UCSD-AML1 (cell line): ENCODE results near the gene PI4KB.
A peak's percentile ranks its signal among the peaks of the same experiment; 100 is the strongest.

ENCODE experiments used
- DNase-seq: peaks from one replicate; lab custom pipeline; 2025; ENCODE audit not compliant: unreplicated experiment; lab: John Stamatoyannopoulos, UW

The PI4KB gene

DNA sequence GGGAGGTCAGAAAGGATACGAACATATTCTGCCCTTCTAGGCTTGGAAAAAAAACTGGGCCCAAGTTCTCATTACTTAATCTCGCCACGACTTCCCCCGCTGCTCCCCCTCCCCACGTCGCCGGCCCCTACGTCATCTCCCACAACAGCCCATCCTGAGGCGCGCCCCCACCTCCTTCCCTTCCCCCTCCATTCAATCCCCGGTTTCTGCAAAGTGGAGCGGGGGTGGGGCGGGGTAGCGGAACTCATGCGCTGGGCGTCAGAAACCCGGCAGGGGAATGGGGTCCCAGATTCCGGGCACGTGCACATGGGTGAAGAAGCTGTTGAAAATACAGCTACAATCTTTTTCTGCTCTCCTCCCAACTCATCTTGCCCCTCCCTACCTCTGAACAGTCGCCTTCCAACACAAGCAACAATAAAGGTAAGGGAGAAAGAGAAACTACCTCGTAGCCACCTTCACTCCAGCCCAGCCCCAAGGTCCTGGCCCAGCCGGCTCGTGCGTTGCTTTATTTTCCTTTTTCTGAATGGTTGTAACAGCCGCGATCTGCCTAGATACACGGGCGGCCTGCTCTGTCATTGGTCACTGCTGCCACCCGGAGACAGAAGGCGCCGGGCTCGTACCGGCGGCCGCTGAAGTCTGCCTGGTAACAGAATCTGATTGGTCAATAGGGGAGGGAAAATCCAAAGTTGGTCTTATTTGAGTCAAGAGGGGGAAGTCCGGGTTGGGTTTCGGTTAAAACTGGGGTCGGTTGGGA, 19.7 kb upstream of the PI4KB start, which contains the start of gene RFX5:
Gene RFX5 (minus strand): TSS at position 484 of the 754 bp plus-strand sequence. CDS start 932 bp downstream, outside the sequence.
- DNase-seq, result peak; percentile 94

DNA sequence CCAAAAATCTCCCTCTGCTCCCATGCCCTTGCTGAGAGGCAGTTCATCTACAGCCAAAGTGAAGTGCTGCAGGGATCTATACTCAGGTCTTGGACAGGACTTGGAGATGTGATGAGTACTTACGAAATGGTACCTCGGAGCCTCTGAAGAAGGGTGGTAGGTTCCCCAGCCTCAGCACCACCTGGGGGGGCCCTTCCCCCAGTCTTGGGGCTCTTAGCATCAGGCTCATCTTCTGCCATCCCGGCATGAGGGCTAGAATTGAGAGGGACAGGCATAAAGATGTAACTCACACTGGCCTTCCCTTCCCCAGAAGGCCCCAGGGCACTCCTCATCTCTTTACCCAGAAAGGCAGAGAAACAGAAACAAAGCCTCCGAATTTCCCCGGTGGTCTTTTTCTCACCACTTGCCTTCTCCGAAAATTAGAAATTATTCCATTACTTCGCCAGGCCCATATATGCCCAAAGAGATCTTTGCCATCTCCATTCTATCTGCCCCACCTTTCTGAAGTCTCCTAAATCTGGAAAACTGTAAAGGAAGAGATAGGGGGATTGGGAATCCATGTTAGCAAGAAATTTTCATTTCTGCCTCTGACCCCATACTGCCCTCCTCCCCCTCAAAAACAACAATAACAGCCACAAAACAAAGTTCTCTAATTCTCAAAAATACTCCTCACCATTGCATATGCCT, 19.0 kb upstream of the PI4KB start:
- DNase-seq, result no peak

DNA sequence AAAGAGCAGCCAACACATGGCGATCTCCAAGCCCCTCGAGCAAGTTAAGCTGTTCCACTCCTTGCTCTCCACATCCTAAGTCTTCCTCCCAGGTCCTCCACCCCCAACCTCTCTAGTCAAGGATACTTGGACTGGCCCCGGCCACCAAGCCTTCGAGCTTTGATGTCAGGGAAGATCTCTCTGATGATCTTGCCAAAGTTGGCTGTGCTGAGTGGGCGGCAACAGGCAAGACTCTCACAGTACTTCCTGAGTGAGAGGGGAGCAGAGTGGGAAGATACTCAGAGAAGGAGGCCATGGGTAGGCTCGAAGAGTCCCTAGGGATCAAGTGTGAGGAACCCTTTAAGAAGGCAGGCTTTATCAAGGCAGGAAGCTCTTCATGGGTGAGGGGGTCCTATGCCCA, 17.1 kb upstream of the PI4KB start:
- DNase-seq, result no peak

DNA sequence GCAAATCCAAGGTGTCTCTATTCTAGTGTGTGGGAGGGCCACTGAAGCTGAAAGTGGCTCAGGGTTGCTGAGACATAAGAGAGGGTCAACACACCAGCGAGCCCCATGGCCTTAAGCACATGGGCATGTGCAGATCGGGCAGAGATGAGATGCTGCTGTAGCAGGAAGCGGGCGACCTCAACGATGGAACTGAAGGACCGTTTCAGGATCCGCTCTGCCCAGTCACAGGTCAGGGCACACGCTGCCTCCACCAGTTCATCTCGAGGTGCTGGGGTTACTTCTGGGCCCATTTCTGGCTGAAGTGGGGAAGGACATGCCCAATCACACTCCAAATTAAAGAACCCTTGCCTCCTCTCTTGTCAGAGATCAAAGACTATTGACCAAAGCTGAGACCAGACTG, 16.4 kb upstream of the PI4KB start:
- DNase-seq, result no peak

DNA sequence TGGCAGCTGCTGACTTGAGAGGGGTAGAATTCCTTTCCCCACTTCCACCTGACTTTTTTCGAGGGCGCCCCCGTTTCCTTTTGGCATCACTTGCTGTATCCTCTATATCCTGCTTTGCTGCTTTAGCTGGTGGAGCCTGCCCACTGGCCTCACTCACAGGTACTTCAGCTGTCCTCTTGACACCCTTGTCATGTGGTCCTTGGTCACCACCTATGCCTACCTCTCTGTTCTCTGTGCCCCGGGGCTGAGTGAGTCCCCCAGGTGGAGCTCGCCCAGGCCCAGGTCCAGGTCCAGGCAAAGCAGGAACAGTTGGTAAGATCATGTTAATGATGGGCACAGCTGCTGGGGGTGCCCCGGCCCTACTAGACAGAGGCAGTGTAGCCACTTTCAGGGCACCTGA, 15.4 kb upstream of the PI4KB start:
- no peak for DNase-seq

DNA sequence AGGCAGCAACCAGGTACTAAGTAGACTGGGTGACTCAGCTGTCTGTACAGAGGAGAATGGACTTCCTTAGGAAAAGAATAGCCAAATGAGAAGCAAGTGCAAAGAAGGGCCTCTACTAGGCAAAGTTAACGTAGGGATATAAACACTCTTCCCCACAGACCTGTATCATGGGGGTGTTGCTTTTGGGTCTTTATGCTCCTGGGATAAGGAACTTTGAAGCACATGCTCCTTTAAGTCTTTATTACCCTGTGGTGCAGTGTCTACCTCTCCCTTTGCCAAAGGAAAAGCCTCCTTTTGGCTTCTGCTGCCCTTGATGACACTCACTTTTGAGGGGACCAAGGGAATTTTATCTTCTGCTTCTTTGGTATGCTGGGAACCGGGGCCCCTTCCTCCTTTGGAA, 14.8 kb upstream of the PI4KB start:
- no peak for DNase-seq

DNA sequence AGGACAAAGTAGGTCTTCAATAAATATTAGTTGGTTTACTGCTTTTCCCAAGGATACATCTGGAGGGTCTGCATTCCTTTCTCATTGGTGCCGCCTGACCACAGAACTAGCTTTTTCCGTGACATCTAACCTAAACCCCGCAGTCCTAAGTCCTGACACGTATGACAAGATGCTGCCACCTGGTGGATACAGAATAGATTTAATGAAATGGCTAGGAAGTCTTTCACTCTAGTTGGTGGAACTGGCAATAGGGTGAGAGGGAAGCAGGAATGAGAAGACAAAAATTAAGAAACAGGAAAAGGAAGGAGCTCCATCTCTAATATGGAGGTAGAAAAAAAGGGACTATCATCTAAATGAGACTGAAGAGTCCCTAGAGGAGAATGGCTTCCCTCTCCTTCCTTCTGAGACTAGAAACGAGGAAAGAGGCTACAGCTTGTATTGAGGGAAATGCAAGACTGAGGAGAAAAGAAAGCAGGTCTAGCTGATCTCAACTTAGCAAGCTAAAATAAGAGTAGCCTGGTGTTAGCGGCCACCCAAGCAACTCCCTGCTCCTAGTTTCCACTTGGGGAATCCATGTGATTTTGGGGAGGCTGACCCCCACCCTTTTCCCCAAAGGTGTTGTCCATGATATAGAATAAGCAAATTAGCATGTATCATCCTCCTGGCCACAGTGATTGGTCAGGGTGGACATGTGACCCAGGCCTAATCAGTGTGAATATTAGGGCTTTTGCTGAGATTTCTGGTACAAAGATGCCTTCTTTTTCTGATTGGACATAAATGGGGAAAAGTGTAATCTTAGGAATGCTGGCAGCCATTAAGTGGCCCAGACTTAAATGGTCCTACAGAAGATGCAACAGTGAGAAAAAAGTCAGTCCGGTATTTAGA, 13.9 kb upstream of the PI4KB start:
- DNase-seq, result peak; percentile 23

DNA sequence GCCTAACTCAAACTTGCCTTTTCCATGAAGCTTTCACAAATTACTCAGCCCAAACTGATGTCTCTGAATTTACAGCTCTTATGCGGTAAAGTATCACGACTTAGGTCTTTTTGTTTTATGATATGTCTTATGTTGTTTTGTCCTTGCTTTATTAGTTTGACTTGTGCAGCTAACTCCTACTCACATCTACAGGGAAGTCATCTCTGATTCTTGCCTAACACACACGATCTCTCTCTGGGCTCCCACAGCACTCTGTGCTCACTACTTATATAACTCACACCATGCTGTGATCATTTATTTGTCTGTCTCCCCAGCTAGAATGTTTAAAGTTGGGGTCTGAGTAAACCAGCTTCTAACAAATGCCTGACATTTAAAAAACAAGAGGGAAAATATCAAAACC, 9.3 kb upstream of the PI4KB start:
- DNase-seq, result no peak

DNA sequence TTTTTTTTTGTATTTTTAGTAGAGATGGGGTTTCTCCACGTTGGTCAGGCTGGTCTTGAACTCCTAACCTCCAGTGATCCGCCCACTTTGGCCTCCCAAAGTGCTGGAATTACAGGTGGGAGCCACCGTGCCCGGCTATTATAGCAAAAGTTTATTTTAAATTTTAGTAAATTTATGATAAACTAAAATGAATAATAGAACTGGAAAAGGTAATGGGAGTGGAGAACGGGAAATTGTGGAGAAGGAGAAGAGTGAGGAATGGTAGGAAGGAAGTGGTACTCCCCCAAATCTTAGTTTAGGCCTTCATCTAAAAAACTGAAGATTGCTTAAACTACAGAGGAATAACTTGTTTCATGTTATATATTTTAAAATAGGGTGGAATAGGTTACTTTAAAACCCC, 7.6 kb upstream of the PI4KB start:
- DNase-seq, result no peak

DNA sequence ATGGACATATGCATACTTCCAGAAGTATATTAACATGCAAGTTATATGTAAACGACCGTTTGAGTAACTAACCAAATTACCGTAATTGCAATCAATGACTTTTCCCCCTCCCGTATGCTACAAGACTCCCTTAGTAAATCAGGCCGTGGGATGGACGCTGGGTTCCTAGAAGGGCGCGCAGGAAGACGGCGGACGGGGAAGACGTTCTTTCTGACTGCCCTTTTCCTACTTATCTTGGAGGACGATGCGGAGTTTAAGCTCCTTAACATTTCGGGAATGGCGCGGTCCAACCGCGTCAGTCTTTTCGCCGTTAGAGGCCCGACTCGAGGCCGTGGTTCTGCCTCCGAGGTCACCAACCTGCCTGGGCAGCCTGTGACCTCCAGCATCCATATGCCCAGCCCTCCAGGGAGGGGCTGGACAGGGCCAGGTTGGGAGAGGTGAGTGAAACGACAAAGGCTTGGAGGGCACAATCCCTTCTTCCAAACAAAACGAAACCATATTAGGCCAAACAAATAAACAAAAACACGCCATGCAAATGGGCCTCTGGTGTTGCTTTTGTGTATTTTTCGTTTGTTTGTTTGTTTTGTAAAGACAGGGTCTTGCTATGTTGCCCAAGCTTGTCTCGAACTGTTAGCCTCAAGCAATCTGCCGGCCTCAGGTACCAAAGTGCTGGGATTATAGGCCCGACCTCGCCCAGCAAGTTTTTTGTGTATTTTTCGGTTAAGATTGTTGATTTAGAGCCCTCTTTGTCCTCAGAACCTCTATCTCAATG, 873 bp upstream of the PI4KB start:
- peak; percentile 32 for DNase-seq

DNA sequence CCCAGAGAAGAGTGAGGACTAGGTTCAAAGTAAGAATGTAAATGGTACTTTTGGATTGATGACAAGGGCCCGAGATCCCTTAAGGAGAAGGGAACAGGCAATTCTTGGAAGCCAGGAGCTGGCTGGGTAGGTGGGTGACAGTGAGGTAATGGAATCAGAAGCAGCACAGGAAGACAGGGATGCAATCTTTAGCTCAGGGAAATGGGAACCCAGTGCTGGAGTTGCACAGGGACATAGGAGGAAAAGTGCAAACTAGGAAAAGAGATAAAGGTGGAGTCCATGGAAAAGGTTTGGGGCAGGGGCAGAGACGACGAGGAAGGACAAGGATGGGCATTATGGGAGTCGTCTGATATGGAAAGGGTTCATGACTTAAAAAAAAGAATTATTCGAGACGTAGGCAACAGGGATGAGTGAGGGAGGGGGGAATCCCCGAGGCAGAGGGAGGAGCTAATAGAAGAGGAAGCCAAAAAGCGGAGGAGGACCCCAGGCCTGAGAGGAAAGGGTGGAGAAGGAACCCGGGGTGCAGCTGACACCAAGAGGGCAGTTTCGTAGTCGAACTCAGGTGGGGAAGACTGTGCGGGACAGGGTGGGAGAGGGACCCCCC, 495 bp downstream of the PI4KB start:
- DNase-seq, result peak; percentile 76

DNA sequence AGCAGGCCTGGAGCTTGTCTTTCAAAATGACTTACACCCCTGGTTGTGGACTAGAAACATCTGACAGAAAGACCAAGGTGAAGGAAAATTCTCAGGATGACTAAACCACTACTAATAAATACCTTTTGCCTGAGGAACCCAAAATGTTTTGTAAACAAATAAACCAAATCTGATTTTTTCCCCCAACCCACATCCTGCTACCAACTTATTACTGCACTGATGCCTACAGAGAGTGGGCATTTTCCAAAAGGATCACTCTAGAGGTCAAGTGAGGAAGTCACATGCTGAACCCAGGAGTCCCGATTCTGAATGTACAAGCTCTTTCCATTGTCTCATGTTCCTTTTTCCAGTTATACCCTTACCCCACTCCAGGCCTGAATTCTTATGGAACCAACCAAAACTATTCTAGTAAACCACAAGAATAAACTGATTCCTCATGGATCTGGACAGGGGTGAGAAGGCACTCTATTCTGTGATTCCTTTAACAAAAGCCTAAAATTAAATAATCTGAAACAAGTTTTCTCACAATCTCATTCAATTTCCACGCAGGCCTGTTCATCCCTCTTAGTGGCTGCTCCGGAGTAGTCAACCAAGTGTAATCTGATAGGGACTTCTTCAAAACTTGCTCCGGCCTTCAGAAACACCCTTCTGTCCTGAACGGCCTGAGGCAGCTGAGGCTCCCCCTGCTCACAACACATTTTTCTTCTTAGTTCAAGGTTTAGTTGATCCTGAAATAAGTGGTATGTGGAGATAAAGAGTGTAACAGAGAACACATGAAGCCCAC, 1.4 kb downstream of the PI4KB start:
- DNase-seq, result no peak

DNA sequence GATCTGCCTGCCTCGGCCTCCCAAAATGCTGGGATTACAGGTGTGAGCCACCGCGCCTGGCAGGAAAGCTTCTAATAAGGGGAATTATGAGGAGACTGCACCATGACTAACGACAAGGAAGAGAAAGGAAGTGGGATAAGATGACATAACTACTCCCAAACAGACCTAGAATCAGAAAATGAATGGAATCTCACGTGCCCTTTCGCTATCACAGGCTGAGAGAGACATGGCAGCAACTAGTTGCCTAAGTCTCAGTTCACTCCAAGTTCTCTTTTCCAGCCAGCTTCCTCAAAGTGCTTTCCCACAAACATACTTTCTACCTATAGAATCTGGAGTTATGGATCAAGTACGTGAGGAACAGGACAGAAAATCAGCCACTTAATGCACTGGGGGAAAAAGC, 2.0 kb downstream of the PI4KB start:
- no peak for DNase-seq

DNA sequence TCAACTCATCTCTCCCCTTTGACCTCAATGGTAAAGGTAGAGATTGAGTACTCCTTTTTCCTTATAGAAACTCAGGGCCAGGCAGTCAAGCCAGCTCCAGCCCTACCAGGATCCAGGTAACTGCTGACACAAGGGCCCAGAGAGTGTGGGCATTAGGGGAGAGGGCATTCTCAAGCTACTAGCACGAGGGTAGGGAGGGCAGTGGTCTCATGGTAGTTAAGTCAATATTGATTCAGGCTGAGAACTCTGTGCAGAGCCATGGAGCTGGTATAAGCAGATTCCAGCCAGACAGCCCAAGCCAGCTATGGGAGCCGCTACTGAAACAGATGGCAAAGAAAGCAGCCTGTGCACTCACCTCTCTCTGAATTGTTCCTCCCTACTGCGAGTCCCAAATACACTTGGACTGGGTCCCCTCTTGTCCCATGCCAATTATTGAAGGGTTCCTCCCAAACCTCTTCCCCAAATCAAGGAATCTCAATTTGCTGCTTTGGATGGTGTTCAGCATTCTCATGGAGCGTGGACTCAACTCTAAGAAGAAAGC, 2.8 kb downstream of the PI4KB start:
- DNase-seq, result no peak

DNA sequence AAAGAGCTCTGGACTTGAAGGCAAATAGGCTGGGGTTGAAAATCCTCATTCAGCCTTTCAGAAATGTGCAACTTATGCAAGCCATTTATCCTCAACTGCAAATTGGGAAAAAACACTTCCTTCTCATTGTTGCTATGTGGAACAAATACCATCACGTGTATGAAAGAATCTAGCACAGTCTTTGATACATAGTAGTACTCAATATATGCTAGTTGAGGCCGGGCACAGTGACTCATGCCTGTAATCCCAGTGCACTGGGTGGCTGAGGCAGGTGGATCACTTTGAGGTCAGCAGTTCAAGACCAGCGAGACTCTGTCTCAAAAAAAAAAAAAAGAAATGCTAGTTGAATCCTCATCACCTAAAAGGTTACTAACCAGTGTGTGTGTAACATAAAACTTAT, 8.2 kb downstream of the PI4KB start:
- DNase-seq, result no peak

DNA sequence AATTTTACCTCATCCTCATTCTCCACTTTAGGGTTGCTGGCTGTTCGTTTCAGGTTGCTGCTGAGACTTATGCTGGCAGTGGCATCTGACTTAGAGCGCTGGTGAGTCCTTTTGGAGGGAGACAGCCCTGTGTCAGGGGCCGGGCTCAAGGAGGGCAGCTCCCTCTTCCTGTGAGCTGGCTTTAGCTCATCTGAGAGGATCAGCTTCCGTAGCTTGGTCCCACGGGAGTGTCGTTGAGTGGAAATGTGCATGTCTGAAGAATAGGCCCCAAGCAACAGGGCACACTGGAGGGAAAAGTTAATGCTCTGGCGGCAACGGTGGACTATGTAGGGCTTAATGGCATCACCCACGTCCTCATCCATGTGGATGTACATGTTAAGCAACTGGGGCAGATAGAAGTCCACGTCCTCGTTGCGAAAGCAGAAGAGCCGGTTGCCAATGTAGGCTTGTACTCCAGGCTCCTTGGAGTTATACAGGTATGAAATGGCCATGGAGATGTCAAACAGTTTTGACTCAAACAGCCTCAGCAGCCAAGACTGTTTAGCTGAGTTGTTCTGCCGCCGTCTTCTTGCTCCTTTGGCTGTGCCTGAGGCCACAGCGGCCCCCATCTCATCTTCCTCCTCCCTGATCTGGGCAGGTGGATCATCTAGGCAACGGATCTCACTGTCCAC, 11.5 kb downstream of the PI4KB start:
- no peak for DNase-seq

DNA sequence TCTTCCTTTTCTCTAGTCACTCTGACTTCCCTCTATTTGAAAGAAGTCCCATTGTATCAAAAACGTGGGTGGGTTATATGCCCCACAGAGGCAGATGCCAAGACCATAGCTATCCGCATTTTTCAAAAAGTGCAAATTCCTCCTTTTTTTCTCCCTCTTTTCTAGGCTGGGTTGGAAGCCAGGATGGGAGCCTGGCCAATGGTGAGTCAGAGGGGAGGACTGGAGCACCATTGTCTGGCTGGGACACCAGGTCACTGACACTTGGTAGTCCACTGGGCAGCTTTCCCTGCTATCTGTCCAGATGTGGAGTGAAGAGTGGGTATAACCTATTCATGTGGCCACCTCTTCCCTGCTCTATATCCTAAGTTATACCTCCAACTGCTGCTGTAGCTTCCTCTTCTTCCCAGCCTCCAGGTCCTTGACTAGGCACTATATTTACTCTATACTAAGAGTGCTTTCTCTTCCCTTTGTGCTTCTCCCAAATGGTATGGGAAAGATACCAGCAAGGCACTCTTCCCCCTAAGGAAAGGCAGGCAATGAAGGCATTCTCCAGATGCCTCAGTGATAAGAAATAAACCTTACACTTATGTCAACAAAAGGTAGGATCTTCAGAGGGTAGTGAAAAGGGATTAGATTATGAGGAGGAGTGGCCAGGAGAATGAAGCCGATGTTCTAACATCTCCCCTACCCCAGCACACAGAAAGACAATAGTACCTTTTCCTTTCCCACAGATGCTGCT, 12.9 kb downstream of the PI4KB start:
- no peak for DNase-seq

DNA sequence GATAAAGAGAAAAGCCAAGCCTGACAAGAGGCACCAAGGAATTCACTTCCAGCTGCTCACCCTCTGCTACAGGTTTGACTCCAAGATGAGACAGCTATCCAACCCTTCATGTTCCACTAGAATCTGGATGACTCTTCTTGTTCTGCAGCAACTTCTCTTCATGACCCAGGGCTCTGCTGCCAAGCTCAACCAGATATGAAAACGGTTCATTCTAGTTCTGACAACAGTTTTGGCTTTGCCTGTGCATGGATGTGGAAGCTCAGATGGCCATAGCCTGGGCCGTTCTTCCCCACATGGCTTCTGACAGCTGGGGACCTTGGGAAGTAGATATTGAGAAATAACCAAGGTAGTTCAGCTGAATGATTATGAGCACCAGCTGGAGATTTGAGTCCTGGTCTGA, 13.7 kb downstream of the PI4KB start:
- no peak for DNase-seq
